PC-3 (cell line): ENCODE measurements around the gene CCNY. TPM values are rescaled to one million over a fixed set of nuclear protein-coding genes. Genes with fewer than 3 reads are reported as not detected.

Source experiments
- ATAC-seq: fragments of 200-7000 bp; cut with Tn5 transposase; 2 replicates; pipeline ENCODE4 v1.9.1; 2020; ENCODE audit warnings: mild to moderate bottlenecking, moderate library complexity
- BruUV-seq: library from RNA; stranded (reverse); fragments of 400-500 nt; replicated peaks from 2 replicates; lab custom pipeline; 2021; lab: Mats Ljungman, UMichigan
- CTCF ChIA-PET: fragments of 300-600 bp; sonication (Branson Sonifier 250); formaldehyde crosslinking; loops from one replicate; lab custom pipeline; 2022; ENCODE audit warnings: antibody characterized with exemption; lab: Charles Lee
- POLR2A ChIA-PET: fragments of 300-600 bp; sonication (Branson Sonifier 250); formaldehyde crosslinking; loops from one replicate; lab custom pipeline; 2022; ENCODE audit warnings: antibody characterized with exemption; ENCODE audit not compliant: unreplicated experiment; lab: Charles Lee
- DNase-seq: peaks from one replicate; pipeline ENCODE4 v3.0.0-alpha.2; 2015
- H2AFZ ChIP-seq: fragments of 300-600 bp; sonication (generic); 2 replicates; pipeline ENCODE4 v1.6.0; 2016; ENCODE audit warnings: antibody characterized with exemption, low read length
- H3F3A ChIP-seq: fragments of 300-600 bp; sonication (generic); one replicate; pipeline ENCODE4 v1.6.0; 2017; ENCODE audit warnings: antibody characterized with exemption, low read length, control low read depth, mild to moderate bottlenecking; ENCODE audit not compliant: unreplicated experiment
- H3K27ac ChIP-seq: fragments of 300-600 bp; sonication (generic); 2 replicates; pipeline ENCODE4 v1.5.1; 2016; ENCODE audit warnings: mild to moderate bottlenecking, low read length
- H3K27me3 ChIP-seq: fragments of 300-600 bp; sonication (generic); 2 replicates; pipeline ENCODE4 v1.6.1; 2016; ENCODE audit warnings: low read length, mixed read lengths
- H3K36me3 ChIP-seq: fragments of 300-600 bp; sonication (generic); 2 replicates; pipeline ENCODE4 v1.6.1; 2016; ENCODE audit warnings: low read depth, mixed run types, low read length, mixed read lengths
- H3K4me1 ChIP-seq: fragments of 300-600 bp; sonication (generic); 2 replicates; pipeline ENCODE4 v1.5.1; 2016; ENCODE audit warnings: low read length; ENCODE audit not compliant: insufficient read depth
- H3K4me2 ChIP-seq: fragments of 300-600 bp; sonication (generic); 2 replicates; pipeline ENCODE4 v1.6.0; 2016; ENCODE audit warnings: low read length
- H3K4me3 ChIP-seq: fragments of 300-600 bp; sonication (generic); 2 replicates; pipeline ENCODE4 v1.5.1; 2016; ENCODE audit warnings: mild to moderate bottlenecking, low read length, mixed read lengths
- H3K79me2 ChIP-seq: fragments of 300-600 bp; sonication (generic); 2 replicates; pipeline ENCODE4 v1.6.1; 2017; ENCODE audit warnings: low read length, mixed read lengths
- H3K9ac ChIP-seq: fragments of 300-600 bp; sonication (generic); 2 replicates; pipeline ENCODE4 v1.6.0; 2016; ENCODE audit warnings: mild to moderate bottlenecking, low read length
- H3K9me2 ChIP-seq: fragments of 300-600 bp; sonication (generic); replicated peaks from 2 replicates; pipeline ENCODE4 v1.6.1; 2016; ENCODE audit warnings: mixed run types, low read length, mixed read lengths
- H3K9me3 ChIP-seq: fragments of 300-600 bp; sonication (generic); 2 replicates; pipeline ENCODE4 v1.6.1; 2016; ENCODE audit warnings: low read length, mixed read lengths
- H4K20me1 ChIP-seq: fragments of 300-600 bp; sonication (generic); 2 replicates; pipeline ENCODE4 v1.6.1; 2016; ENCODE audit warnings: low read length, mixed read lengths
- EZH2 ChIP-seq: fragments of 300-600 bp; sonication (generic); IDR thresholded peaks from one replicate; pipeline ENCODE4 v1.6.1; 2017; ENCODE audit warnings: antibody characterized with exemption, mild to moderate bottlenecking, low read length; ENCODE audit not compliant: unreplicated experiment
- EZH2phosphoT487 ChIP-seq: fragments of 300-600 bp; sonication (generic); IDR thresholded peaks from 2 replicates; pipeline ENCODE4 v1.6.1; 2018; ENCODE audit warnings: mild to moderate bottlenecking, antibody characterized with exemption, low read length, borderline replicate concordance
- intact Hi-C: fragments of 100-400 bp; cut with micrococcal nuclease; formaldehyde crosslinking; loops from 2 replicates; pipeline ENCODE4 v1.9.0; 2023
- total RNA-seq: library from RNA; depleted of rRNA; stranded (reverse); fragments of >200 nt; gene quantifications from 2 replicates; pipeline ENCODE4 v1.2.3, GENCODE V29; 2014
- TF ChIP-seq, protein P1 (sequence below): fragments of 300-600 bp; sonication (generic); conservative IDR thresholded peaks from 2 replicates; pipeline ENCODE4 v1.5.1; 2017; ENCODE audit warnings: antibody characterized with exemption, low read depth, mild to moderate bottlenecking, low read length

CCNY gene
- total RNA-seq, 1 experiment from 2014 or later: 146 TPM

DNA sequence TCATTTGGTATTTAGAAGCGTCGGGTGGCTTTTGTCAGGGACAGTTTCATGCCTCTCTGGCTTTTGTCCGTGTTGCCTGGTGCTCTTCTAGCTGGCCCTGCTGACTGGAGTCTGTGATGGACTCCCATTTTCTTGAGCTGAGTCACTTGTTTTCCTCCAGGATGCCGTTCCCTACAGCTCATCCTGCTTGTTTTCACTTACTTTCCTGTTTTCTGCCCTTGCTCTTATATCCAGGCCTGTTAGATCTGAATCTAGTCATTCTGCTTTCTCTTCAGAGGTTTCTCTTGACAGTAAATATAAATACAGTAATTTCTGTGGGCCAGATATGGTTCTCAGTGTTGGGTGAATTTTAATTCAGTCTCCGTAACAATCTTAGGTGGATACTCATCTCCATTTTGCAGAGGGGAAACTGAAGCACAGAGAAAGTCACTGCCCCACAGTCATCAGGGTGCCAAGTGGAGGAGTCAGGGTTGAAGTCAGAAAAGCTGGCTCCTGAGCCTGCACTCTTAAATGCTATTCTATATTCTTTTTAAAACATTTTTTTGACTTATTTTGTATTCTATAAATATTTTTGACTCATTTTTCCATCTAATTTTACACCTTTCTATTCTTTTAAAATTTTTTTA lies 85.4 kb downstream of the CCNY start:
- Histone ChIP-seq H3K36me3 (peaks cover 3% of the 10 kb centered on the region; the same call in 1 of the 2 replicates), H4K20me1 (peaks cover 16% of the 10 kb centered on the region), H3K9me2 (no peaks in the 10 kb centered on the region), H2AFZ (peak overlapping the region; percentile 2), H3K79me2 (peaks cover 98% of the 10 kb centered on the region), H3K27ac (peak overlapping the region; percentile 62), H3K27me3 (no peaks in the 10 kb centered on the region), H3K9ac (peak overlapping the region; percentile 6), H3K4me1 (peaks cover 63% of the 10 kb centered on the region), H3K9me3 (no peaks in the 10 kb centered on the region), H3F3A (peaks cover 18% of the 10 kb centered on the region), H3K4me2 (peak overlapping the region; percentile 67), H3K4me3 (peak overlapping the region; percentile 37; the same call in 1 of the 2 replicates)
- DNase-seq: peak; percentile 99
- ATAC-seq: peak; percentile 90
- no peak for TF ChIP-seq EZH2
- TF ChIP-seq, protein P1, sequence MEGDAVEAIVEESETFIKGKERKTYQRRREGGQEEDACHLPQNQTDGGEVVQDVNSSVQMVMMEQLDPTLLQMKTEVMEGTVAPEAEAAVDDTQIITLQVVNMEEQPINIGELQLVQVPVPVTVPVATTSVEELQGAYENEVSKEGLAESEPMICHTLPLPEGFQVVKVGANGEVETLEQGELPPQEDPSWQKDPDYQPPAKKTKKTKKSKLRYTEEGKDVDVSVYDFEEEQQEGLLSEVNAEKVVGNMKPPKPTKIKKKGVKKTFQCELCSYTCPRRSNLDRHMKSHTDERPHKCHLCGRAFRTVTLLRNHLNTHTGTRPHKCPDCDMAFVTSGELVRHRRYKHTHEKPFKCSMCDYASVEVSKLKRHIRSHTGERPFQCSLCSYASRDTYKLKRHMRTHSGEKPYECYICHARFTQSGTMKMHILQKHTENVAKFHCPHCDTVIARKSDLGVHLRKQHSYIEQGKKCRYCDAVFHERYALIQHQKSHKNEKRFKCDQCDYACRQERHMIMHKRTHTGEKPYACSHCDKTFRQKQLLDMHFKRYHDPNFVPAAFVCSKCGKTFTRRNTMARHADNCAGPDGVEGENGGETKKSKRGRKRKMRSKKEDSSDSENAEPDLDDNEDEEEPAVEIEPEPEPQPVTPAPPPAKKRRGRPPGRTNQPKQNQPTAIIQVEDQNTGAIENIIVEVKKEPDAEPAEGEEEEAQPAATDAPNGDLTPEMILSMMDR: no peak
- ChIA-PET POLR2A (interaction anchor here (0.5 to 1.1 kb wide), 5 partner anchors 31 to 1432 kb away, joined by 3 to 12 read pairs (median 3); no protein-coding TSS in a partner anchor), CTCF (interaction anchor here (0.5 to 1.2 kb wide), 6 partner anchors 16 to 182 kb away, joined by 3 to 5 read pairs (median 4); no protein-coding TSS in a partner anchor)
- no TSS peak for BruUV-seq
- intact Hi-C loops: loop anchor here (1.0 to 5.0 kb wide), 5 partner anchors 49 to 141 kb away; no protein-coding TSS in a partner anchor

DNA sequence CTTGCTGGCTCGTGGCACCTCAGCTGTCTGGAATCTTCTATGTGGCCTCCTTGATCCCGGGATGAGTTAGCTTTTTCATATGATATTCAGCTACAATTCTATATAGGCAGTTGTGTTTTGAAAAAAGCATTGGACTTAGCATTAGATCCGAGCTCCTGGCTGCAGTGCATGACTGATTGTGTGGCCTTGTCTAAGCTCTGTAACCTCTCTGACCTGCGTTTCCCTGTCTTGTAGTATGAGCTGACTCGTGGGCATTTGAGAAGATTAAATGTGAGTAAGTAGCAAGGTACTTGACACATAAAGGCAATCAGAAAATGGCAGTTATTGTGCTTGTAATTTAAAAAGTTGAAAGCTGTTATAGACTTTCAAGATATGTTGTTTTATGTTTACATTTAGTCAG lies 85.9 kb downstream of the CCNY start:
- ChIA-PET CTCF (interaction anchor here (0.5 to 1.2 kb wide), 2 partner anchors 15 to 46 kb away, joined by 3 to 4 read pairs; no protein-coding TSS in a partner anchor), POLR2A (interaction anchor here (0.7 to 1.1 kb wide), 3 partner anchors 70 to 738 kb away, joined by 3 read pairs; no protein-coding TSS in a partner anchor)
- Histone ChIP-seq H3K27me3 (no peaks in the 10 kb centered on the region), H4K20me1 (peaks cover 11% of the 10 kb centered on the region), H3K4me2 (peak overlapping the region; percentile 67), H3K9ac (peak overlapping the region; percentile 0; the same call in 1 of the 2 replicates), H3K27ac (peak overlapping the region; percentile 62), H3F3A (peaks cover 18% of the 10 kb centered on the region), H3K9me2 (no peaks in the 10 kb centered on the region), H3K4me1 (peaks cover 63% of the 10 kb centered on the region), H3K36me3 (peaks cover 3% of the 10 kb centered on the region; the same call in 1 of the 2 replicates), H2AFZ (no peak overlapping the region), H3K4me3 (no peak overlapping the region), H3K79me2 (peaks cover 98% of the 10 kb centered on the region), H3K9me3 (no peaks in the 10 kb centered on the region)
- DNase-seq (peak; percentile 48), ATAC-seq (no peak)
- intact Hi-C loops: loop anchor here (5.0 kb wide), 1 partner anchor 140 kb away; no protein-coding TSS in a partner anchor
- no TSS peak for BruUV-seq
- TF ChIP-seq EZH2phosphoT487 (no peak), EZH2 (no peak)
- TF ChIP-seq, protein P1: no peak
